ENCODE results near the gene TWIST1.

The TWIST1 gene

DNA sequence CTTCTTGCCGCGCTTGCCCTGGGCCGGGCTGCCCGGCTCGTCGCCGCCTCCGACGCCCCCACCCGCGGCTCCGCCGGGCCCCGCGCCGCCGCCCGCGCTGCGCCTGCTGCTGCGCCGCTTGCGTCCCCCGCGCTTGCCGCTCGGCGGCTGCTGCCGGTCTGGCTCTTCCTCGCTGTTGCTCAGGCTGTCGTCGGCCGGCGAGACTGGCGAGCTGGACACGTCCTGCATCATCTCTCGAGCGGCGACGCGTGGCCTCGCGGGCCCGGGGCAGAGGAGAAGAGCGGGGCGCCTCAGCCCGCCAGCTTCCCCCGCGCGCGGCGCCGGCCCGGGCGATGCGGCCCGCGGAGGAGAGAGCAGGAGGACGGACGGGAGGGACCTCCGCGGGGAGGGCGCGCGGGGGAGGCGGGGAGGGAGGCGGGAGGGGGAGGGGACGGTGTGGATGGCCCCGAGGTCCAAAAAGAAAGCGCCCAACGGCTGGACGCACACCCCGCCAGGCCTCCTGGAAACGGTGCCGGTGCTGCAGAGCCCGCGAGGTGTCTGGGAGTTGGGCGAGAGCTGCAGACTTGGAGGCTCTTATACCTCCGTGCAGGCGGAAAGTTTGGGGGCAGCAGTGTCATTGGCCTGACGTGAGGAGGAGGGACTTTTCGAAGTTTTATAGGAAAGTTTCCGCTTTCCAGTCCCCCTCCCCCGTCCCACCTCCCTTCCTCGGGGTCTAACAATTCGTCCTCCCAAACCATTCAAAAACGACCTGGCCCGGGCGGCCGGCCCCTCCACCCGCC is at the start of gene TWIST1:
TSS of gene TWIST1 (minus strand) at position 546 of the 779 bp plus-strand sequence. CDS start at position 231, 315 bp downstream.
- no peak for DNase-seq (ENCODE audit: low spot score)

DNA sequence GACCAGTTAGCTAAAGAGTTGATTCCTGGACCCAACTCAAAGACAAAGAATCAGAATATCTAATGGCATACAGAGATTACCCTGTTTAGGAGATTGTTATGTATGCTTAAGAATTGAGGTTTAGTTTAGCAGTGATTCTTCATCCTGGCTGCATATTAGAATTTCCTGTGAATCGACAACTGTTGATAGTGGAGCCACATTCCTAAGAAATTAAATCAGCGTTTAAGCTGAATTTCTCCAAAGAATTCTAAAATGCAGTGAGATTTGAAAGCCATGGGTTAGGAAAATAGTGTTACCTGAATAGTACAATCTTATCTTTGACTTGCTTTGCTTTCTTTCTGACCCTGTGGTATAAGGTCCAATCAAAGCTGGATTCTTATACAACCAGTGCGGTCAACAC is 44.2 kb upstream of the TWIST1 start:
- no peak for DNase-seq (ENCODE audit: low spot score)

DNA sequence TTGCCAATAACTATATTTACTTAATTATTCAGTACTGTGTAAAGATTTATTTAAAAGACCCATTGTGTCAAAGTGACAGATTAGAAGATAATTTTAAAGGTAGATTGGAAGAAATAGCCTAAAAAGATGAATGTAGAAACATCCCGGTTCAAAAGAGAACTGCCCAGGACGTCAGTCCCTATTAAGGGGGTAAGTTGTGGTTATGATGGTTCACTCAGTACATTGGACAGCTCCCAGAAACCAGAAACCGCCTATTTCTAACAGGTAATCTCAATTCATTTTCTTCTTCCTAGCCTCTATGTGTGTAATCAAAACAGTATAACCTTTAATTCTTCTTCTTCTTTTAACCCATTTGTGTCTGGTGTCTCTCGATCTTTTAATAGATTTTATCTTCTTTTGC is 29.3 kb upstream of the TWIST1 start:
- DNase-seq (ENCODE audit: low spot score): no peak

GRCh38 chr7:19145434-19146115 is 28.1 kb upstream of the TWIST1 start:
- DNase-seq (ENCODE audit: low spot score): no peak

DNA sequence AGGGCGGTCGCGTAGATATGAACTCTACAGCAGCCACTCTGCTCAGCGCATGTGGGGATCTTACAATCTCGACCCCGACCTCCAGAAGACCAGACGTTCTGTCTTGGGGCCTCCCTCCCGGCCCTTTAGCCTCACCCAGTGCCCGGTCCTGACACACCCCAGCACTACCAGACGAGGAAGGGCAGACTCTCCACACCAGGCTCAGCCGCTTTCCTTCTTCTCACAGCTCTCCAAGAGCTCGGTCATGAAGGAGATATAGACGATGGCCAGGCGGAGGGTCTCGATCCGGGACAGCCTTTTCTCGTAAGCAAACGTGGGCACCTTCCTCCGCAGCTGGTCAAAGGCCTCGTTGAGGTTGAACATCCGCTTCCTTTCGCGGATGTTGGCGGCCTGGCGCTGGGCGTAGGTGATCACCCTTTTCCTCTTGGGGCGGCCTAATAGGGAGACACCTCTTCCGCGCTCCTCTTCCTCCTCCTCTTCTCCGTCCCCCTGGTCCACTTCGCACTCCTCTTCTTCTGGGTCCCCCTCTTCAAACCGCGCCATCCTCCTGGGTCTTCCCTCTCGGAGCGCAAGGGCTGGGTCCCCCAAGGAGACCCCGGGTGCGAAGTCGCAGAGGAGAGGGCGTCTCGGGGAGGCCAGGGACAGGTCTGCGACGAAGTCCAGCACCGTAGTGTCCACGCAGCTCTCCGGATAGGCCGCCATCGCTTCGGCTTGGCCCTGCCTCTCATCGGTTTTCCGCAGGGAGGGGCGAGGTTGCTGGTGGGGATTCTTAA is 27.4 kb upstream of the TWIST1 start, which contains the start of gene FERD3L:
TSS of gene FERD3L (minus strand) at position 761 of the 773 bp plus-strand sequence. CDS start at position 702, 59 bp downstream.
- no peak for DNase-seq (ENCODE audit: low spot score)

GRCh38 chr7:19143881-19144574 is 26.6 kb upstream of the TWIST1 start:
- DNase-seq (ENCODE audit: low spot score): no peak

DNA sequence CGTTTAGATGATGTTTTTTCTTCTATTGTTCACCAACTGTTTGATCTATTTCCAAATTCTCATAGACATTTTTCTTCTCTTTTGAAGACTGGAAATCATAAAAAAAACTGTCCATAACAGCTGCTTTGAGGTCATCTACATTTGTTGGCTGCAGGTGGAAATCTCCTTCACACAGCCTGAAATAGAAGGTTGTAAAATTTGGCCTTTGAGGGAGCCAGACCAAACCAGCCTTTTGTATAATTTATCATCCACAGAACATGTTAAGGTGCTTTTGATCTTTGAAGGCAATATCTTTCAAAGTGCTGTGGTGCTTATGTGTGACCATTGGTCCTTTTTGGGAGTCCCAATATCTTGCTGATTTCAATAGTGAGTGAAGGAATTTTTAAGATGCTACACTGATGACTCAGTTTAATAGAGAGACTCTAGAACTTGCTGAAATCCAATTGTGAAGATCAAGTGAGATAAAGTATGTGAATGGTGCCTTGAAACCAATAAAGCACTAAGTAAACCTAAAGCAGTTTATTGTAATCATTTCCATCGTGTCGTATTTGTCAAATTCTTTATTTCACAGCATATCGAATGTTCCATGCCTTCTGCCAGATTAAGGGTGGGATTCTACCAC is 22.4 kb upstream of the TWIST1 start:
- peak; percentile 67 for DNase-seq (ENCODE audit: low spot score)

- DNase-seq (ENCODE audit: low spot score): no peak
Observed at GRCh38 chr7:19133886-19134285, 16.4 kb upstream of the TWIST1 start.

DNA sequence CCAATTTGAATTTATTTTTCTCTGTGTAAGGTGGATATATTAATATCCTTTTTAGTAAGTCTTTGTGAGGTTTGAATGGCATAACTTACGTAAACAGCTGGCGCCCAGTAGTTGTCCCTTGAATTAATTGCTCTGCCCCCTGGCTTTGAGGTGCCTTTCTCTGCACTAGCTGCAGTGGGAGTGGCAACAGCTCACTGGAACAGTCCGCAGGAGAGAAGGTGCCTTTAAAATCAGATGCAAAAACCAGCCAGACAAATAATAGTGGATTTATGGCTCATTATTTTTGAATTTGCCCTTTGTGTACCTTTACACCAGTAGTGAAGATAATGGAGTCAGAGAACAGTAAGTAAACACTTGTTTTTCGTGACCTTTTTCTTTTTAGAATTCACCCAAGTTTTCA is 16.0 kb upstream of the TWIST1 start:
- DNase-seq (ENCODE audit: low spot score): peak; percentile 63

- no peak for DNase-seq (ENCODE audit: low spot score)
Observed at GRCh38 chr7:19128856-19129255, 11.4 kb upstream of the TWIST1 start.

GRCh38 chr7:19121977-19122588 is 4.6 kb upstream of the TWIST1 start:
- peak; percentile 74 for DNase-seq (ENCODE audit: low spot score)

DNA sequence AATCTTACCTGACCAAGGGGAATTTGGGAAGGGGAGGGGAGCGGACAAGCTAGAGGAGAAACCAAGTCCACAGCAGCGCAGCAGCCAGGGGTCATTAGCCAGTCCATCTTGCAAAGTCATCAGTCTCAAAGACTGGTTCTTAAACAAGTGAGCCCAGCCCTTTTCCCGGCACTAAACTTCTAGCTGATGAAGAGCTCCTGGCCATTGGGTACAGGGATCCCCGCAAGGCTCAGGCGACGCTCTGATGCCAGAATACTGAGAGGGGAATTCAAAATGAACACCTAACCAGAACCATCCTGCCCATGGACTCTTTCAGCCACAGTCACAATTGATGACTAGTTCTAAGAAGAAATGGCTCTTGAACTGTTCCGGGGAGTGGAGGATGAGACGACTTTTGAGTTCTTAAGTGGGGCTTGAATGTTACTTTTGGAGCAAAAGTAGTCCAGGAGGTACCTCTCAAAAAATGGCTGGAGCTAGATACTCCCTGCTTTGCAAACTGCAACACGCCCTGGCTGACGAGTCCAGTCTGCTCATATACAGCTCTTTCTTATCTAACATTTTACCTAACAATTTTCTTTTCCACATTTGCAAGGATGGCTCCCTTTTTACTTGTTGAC is 2.5 kb upstream of the TWIST1 start:
- DNase-seq (ENCODE audit: low spot score): no peak

DNA sequence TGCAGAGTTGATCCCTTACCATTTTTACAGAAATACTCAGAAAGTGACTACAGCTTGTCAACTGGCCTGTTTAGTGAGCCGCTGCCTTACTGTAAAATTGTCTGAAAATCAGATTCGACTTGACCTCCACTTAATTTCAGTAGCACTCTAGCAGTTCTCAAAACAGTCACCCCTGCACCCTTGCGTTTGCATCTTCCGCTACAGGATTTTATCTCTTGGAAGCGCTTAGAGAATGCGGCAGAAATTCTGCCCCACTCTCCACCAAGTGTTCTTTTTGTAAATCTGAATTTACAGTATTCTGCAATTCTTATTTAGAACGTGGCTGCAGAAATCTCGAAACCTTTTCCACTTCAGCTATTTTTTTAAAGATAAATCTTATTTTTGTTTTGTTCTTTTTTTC is 1.9 kb upstream of the TWIST1 start:
- no peak for DNase-seq (ENCODE audit: low spot score)

GRCh38 chr7:19118636-19119371 is 1.4 kb upstream of the TWIST1 start:
- DNase-seq (ENCODE audit: low spot score): no peak

DNA sequence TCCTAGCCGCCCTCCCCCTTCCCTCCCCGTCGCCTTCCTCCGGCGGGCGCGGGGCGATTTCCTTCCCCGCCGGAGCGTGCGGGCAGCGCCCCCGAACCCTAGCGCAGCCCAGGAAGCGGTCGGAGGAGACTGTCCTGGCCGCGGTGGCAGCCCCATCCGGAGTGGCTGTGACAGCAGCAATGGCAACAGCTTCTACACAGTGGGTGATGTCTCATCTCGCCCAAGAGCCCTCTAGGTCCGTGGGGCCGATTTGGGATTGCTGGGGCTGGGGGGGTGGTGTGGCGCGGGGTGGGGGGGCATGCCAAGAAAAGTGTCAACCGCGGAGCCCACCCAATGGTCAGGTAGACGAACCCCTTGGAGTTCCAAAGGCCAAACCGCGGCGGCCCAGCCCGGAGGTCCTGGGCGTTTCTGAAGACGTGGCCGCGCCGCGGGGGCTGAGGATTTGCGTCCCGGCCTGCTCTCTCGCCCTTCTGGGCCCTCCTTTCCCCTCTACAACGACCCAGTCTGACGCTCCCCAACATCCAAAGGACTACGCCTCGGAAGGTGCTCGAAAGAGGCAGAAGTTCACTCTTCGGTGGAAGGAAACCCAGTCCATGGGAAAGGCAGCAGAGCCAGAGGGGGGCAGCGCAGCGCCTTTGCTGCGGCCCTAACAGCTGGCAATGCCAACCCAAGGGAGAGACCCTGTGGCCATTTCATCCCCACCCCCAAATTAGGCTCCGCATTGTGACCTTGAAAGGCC is 603 bp upstream of the TWIST1 start:
- DNase-seq (ENCODE audit: low spot score): no peak

GRCh38 chr7:19116121-19117090 is 1.0 kb downstream of the TWIST1 start:
- no peak for DNase-seq (ENCODE audit: low spot score)

GRCh38 chr7:19114551-19114855 is 2.9 kb downstream of the TWIST1 start:
- no peak for DNase-seq (ENCODE audit: low spot score)

DNA sequence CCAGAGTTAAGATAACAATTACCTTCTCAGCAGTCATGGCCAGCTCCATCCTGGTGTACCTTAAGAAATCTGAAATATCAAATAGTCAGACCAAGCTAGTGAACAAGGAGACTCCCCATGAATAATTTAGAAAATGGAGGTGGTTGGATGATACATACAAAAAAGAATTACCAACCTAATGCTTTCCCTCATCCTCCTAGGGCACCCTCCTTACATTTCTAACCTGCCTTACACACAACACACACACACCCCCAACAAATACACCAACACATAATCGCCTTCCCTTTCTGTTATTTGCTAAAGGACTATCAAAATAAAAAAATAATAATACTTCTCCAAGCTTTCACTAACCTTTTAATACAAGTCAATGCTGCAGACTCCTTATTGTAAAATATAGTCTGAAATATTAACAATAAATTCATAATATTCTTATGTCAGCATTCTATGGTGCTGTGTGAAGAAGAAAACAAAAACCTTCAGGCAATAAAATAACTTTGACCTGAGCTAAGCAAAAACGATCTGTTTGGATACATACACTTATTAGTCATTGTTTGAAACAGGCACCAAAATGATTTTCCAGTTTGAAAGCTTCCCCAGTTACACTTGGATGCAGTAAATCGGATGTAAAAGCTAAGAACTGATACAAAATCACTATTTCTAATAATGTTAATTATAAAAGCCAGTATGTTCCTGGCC is 3.4 kb downstream of the TWIST1 start:
- DNase-seq (ENCODE audit: low spot score): no peak

Measured in SW480 (cell line).